NT2/D1 (cell line): ENCODE data around the gene TBC1D22A.

Experiments used
- DNase-seq: peaks from one replicate; pipeline ENCODE4 v3.0.0-alpha.2; 2011; ENCODE audit warnings: low read depth, low spot score
- H3K27me3 ChIP-seq: 2 replicates; pipeline ENCODE4 v1.6.0; 2011; ENCODE audit warnings: mild to moderate bottlenecking; ENCODE audit not compliant: insufficient read length, insufficient read depth
- H3K36me3 ChIP-seq: 2 replicates; pipeline ENCODE4 v1.6.1; 2011; ENCODE audit warnings: mild to moderate bottlenecking, low read length, mixed read lengths; ENCODE audit not compliant: insufficient read depth, insufficient read length
- H3K4me1 ChIP-seq: 2 replicates; pipeline ENCODE4 v1.5.1; 2011; ENCODE audit not compliant: insufficient read depth, insufficient read length
- H3K4me3 ChIP-seq: 2 replicates; pipeline ENCODE4 v1.5.1; 2011; ENCODE audit warnings: low read depth; ENCODE audit not compliant: insufficient read length
- H3K9ac ChIP-seq: 2 replicates; pipeline ENCODE4 v1.6.0; 2011; ENCODE audit warnings: low read depth; ENCODE audit not compliant: insufficient read length
- H3K9me3 ChIP-seq: 2 replicates; pipeline ENCODE4 v1.5.1; 2011; ENCODE audit warnings: mild to moderate bottlenecking, low read length; ENCODE audit not compliant: insufficient read depth
- SUZ12 ChIP-seq: IDR thresholded peaks from 2 replicates; pipeline ENCODE4 v1.6.1; 2011; ENCODE audit not compliant: insufficient read length, insufficient read depth; ENCODE audit errors: extremely low read depth
- YY1 ChIP-seq: IDR thresholded peaks from 2 replicates; pipeline ENCODE4 v1.6.1; 2011; ENCODE audit not compliant: insufficient read length, insufficient read depth
- ZNF274 ChIP-seq: IDR thresholded peaks from 2 replicates; pipeline ENCODE4 v1.6.1; 2011; ENCODE audit warnings: mild to moderate bottlenecking, low read depth, low read length

Gene TBC1D22A

GRCh38 chr22:47056776-47057470 lies 294.5 kb downstream of the TBC1D22A start:
- DNase-seq: no peak
- Histone ChIP-seq H3K36me3 (peaks cover 13% of the 10 kb centered on the region), H3K4me3 (no peak overlapping the region), H3K9ac (no peak overlapping the region), H3K27me3 (no peaks in the 10 kb centered on the region), H3K4me1 (peaks cover 11% of the 10 kb centered on the region), H3K9me3 (no peaks in the 10 kb centered on the region)
- no peak for TF ChIP-seq YY1
- no peak for TF ChIP-seq SUZ12
- TF ChIP-seq ZNF274: no peak

- H3K4me3 ChIP-seq: no peak overlapping the region
- H3K9me3 ChIP-seq: no peaks in the 10 kb centered on the region
- DNase-seq: no peak
- no peak overlapping the region for H3K9ac ChIP-seq
- peaks cover 5% of the 10 kb centered on the region for H3K4me1 ChIP-seq
- TF ChIP-seq YY1 (no peak), SUZ12 (no peak), ZNF274 (no peak)
- H3K36me3 ChIP-seq: peaks cover 21% of the 10 kb centered on the region
- no peaks in the 10 kb centered on the region for H3K27me3 ChIP-seq
Measured at GRCh38 chr22:47057916-47058585, 295.6 kb downstream of the TBC1D22A start.

GRCh38 chr22:47059076-47059475 lies 296.6 kb downstream of the TBC1D22A start:
- Histone ChIP-seq H3K9me3 (no peaks in the 10 kb centered on the region), H3K4me1 (peaks cover 5% of the 10 kb centered on the region), H3K36me3 (peaks cover 21% of the 10 kb centered on the region), H3K27me3 (no peaks in the 10 kb centered on the region), H3K9ac (no peak overlapping the region), H3K4me3 (no peak overlapping the region)
- DNase-seq: no peak
- TF ChIP-seq SUZ12: no peak
- no peak for TF ChIP-seq ZNF274
- no peak for TF ChIP-seq YY1

- DNase-seq: no peak
- H3K36me3 ChIP-seq: peaks cover 21% of the 10 kb centered on the region
- peaks cover 5% of the 10 kb centered on the region for H3K4me1 ChIP-seq
- no peaks in the 10 kb centered on the region for H3K9me3 ChIP-seq
- no peak overlapping the region for H3K9ac ChIP-seq
- no peak overlapping the region for H3K4me3 ChIP-seq
- TF ChIP-seq ZNF274 (no peak), YY1 (no peak), SUZ12 (no peak)
- H3K27me3 ChIP-seq: no peaks in the 10 kb centered on the region
Measured at GRCh38 chr22:47059701-47060161, 297.3 kb downstream of the TBC1D22A start.

- no peak for DNase-seq
- H3K36me3 ChIP-seq: peaks cover 21% of the 10 kb centered on the region
- H3K4me1 ChIP-seq: peaks cover 5% of the 10 kb centered on the region
- no peaks in the 10 kb centered on the region for H3K27me3 ChIP-seq
- TF ChIP-seq ZNF274 (no peak), YY1 (no peak), SUZ12 (no peak)
- no peak overlapping the region for H3K4me3 ChIP-seq
- H3K9me3 ChIP-seq: no peaks in the 10 kb centered on the region
- no peak overlapping the region for H3K9ac ChIP-seq
Measured at GRCh38 chr22:47060718-47061117, 298.3 kb downstream of the TBC1D22A start.

- no peak overlapping the region for H3K4me3 ChIP-seq
- H3K9ac ChIP-seq: no peak overlapping the region
- peaks cover 21% of the 10 kb centered on the region for H3K36me3 ChIP-seq
- no peaks in the 10 kb centered on the region for H3K4me1 ChIP-seq
- TF ChIP-seq YY1 (no peak), ZNF274 (no peak), SUZ12 (no peak)
- DNase-seq: no peak
- H3K27me3 ChIP-seq: no peaks in the 10 kb centered on the region
- no peaks in the 10 kb centered on the region for H3K9me3 ChIP-seq
Measured at GRCh38 chr22:47061226-47061625, 298.8 kb downstream of the TBC1D22A start.

GRCh38 chr22:47062126-47062525 lies 299.7 kb downstream of the TBC1D22A start:
- peaks cover 4% of the 10 kb centered on the region for H3K4me1 ChIP-seq
- peaks cover 16% of the 10 kb centered on the region for H3K36me3 ChIP-seq
- H3K9me3 ChIP-seq: no peaks in the 10 kb centered on the region
- no peak overlapping the region for H3K9ac ChIP-seq
- H3K4me3 ChIP-seq: no peak overlapping the region
- no peak for DNase-seq
- TF ChIP-seq ZNF274 (no peak), YY1 (no peak), SUZ12 (no peak)
- H3K27me3 ChIP-seq: no peaks in the 10 kb centered on the region
